Natural killer cell (primary cell): Measurements from ENCODE around the gene DSCAML1. TPM values are rescaled to one million over a fixed set of nuclear protein-coding genes. Genes with fewer than 3 reads are reported as not detected.

Source experiments
- ATAC-seq, 3 donors: fragments of 150-1000 bp in 2 of 3; fragments of 200-7000 bp in 1 of 3; cut with Tn5 transposase; 1 replicate in 1 of 3; 2 replicates in 2 of 3; pipeline ENCODE4 v1.10.0; 2021; ENCODE audit warnings: mild to moderate bottlenecking in 2 of 3, moderate library complexity in 2 of 3
- DNase-seq, 2 donors: peaks; one replicate each; pipeline versions ENCODE4 v3.0.0 to v3.0.0-alpha.2; 2013 to 2021; ENCODE audit warnings: mixed read lengths in 1 of 2
- H3K27ac ChIP-seq: one replicate; pipeline ENCODE4 v1.5.1; 2013; ENCODE audit warnings: mild to moderate bottlenecking, low read length
- H3K27me3 ChIP-seq: one replicate; pipeline ENCODE4 v1.6.1; 2013; ENCODE audit warnings: low read length; ENCODE audit not compliant: control insufficient read depth, insufficient read depth
- H3K36me3 ChIP-seq: one replicate; pipeline ENCODE4 v1.6.1; 2013; ENCODE audit warnings: low read length; ENCODE audit not compliant: control insufficient read depth, insufficient read depth
- H3K4me1 ChIP-seq: one replicate; pipeline ENCODE4 v1.6.1; 2013; ENCODE audit warnings: low read length; ENCODE audit not compliant: control insufficient read depth, insufficient read depth
- H3K4me3 ChIP-seq: one replicate; pipeline ENCODE4 v1.5.1; 2013; ENCODE audit warnings: low read length
- H3K9me3 ChIP-seq: one replicate; pipeline ENCODE4 v1.6.1; 2013; ENCODE audit warnings: low read length; ENCODE audit not compliant: control insufficient read depth, insufficient read depth
- H3K27ac Mint-ChIP-seq, 2 donors: one replicate each; pipeline ENCODE4 v1.8.0; 2022; ENCODE audit warnings: mild to moderate bottlenecking in 2 of 2, mixed read lengths in 2 of 2, moderate library complexity in 1 of 2
- H3K27me3 Mint-ChIP-seq, 2 donors: one replicate each; pipeline ENCODE4 v1.8.0; 2022; ENCODE audit warnings: low read depth in 2 of 2, mixed read lengths in 2 of 2
- H3K36me3 Mint-ChIP-seq: one replicate; pipeline ENCODE4 v1.8.0; 2022; ENCODE audit warnings: mixed read lengths
- H3K4me1 Mint-ChIP-seq, 2 donors: one replicate each; pipeline ENCODE4 v1.8.0; 2022; ENCODE audit warnings: mixed read lengths in 2 of 2
- H3K4me3 Mint-ChIP-seq: one replicate; pipeline ENCODE4 v1.8.0; 2022; ENCODE audit warnings: mild to moderate bottlenecking, moderate library complexity, mixed read lengths
- H3K9me3 Mint-ChIP-seq, 2 donors: one replicate each; pipeline ENCODE4 v1.8.0; 2022; ENCODE audit warnings: mixed read lengths in 2 of 2
- CTCF ChIP-seq: fragments of 200-600 bp; IDR thresholded peaks from one replicate; pipeline ENCODE4 v1.8.0; 2022; ENCODE audit warnings: antibody characterized with exemption
- WGBS: methylation state at CpG from one replicate; pipeline ENCODE4 v1.1.7; 2013; ENCODE audit warnings: missing lambda C conversion rate; ENCODE audit not compliant: insufficient coverage; 5-methylcytosine and 5-hydroxymethylcytosine counted together
- intact Hi-C: fragments of 100-400 bp; cut with micrococcal nuclease; formaldehyde crosslinking; loops from one replicate; pipeline ENCODE4 v1.14.2; 2022
- total RNA-seq, 4 donors: library from RNA; stranded (reverse); fragments of 120-200 nt in 1 of 4; gene quantifications; one replicate each; pipeline versions ENCODE4 v1.2.3 to v1.2.4, GENCODE V29; 2013 to 2022

The DSCAML1 gene
- total RNA-seq, 3 donors from 2014 or later (not counting 1 experiment from before 2014, with no cell fraction given), result 0.66 TPM; not detected in 2

- Histone ChIP-seq H3K4me1 (no peaks in the 10 kb centered on the region), H3K9me3 (no peaks in the 10 kb centered on the region), H3K36me3 (no peaks in the 10 kb centered on the region), H3K4me3 (no peak overlapping the region), H3K27ac (no peak overlapping the region), H3K27me3 (no peaks in the 10 kb centered on the region)
- no peak for ATAC-seq
- DNase-seq, result no peak
- Mint-ChIP-seq H3K27ac (no peak overlapping the region), H3K4me1 (no peaks in the 10 kb centered on the region), H3K27me3 (peaks cover 2 to 15% of the 10 kb centered on the region in 2 donors), H3K9me3 (no peaks in the 10 kb centered on the region), H3K36me3 (no peaks in the 10 kb centered on the region), H3K4me3 (no peak overlapping the region)
- intact Hi-C loops, result no loop called here
- no peak for TF ChIP-seq CTCF
- WGBS, result 93% methylated on average over 12 of the region's 12 CpGs
Observed at GRCh38 chr11:117545706-117546105, 251.3 kb downstream of the DSCAML1 start.

GRCh38 chr11:117544130-117544800 is 252.8 kb downstream of the DSCAML1 start:
- Mint-ChIP-seq H3K9me3 (no peaks in the 10 kb centered on the region), H3K4me3 (no peak overlapping the region), H3K27me3 (peaks cover 0 to 9% of the 10 kb centered on the region in 2 donors), H3K36me3 (no peaks in the 10 kb centered on the region), H3K4me1 (no peaks in the 10 kb centered on the region), H3K27ac (no peak overlapping the region)
- no peak for DNase-seq
- H3K9me3 ChIP-seq, result no peaks in the 10 kb centered on the region
- no peaks in the 10 kb centered on the region for H3K27me3 ChIP-seq
- TF ChIP-seq CTCF, result no peak
- H3K4me3 ChIP-seq, result no peak overlapping the region
- ATAC-seq, result no peak
- intact Hi-C loops, result no loop called here
- no peaks in the 10 kb centered on the region for H3K4me1 ChIP-seq
- H3K36me3 ChIP-seq, result no peaks in the 10 kb centered on the region
- 86% methylated on average over 6 of the region's 6 CpGs for WGBS
- H3K27ac ChIP-seq, result no peak overlapping the region

- Histone ChIP-seq H3K27ac (no peak overlapping the region), H3K36me3 (no peaks in the 10 kb centered on the region), H3K27me3 (no peaks in the 10 kb centered on the region), H3K4me3 (no peak overlapping the region), H3K4me1 (no peaks in the 10 kb centered on the region), H3K9me3 (no peaks in the 10 kb centered on the region)
- H3K9me3 Mint-ChIP-seq, result no peaks in the 10 kb centered on the region
- intact Hi-C loops, result no loop called here
- H3K4me3 Mint-ChIP-seq, result no peak overlapping the region
- 77% methylated on average over 2 of the region's 2 CpGs for WGBS
- no peak for TF ChIP-seq CTCF
- H3K27ac Mint-ChIP-seq, result no peak overlapping the region
- ATAC-seq (no peak), DNase-seq (no peak)
- no peaks in the 10 kb centered on the region for H3K4me1 Mint-ChIP-seq
- H3K27me3 Mint-ChIP-seq, result peaks cover 6 to 19% of the 10 kb centered on the region in 2 donors
- no peaks in the 10 kb centered on the region for H3K36me3 Mint-ChIP-seq
Observed at GRCh38 chr11:117541211-117541610, 255.8 kb downstream of the DSCAML1 start.
